DOHH2 (cell line): Measurements from ENCODE around the gene TDRKH.

Experiments used
- CTCF ChIP-seq: fragments of 200-600 bp; sonication (generic); IDR thresholded peaks from one replicate; pipeline ENCODE4 v1.5.1; 2014; ENCODE audit warnings: antibody characterized with exemption, mild to moderate bottlenecking, low read depth, low read length; ENCODE audit not compliant: poor library complexity, severe bottlenecking
- EZH2phosphoT487 ChIP-seq: fragments of 200-600 bp; sonication (generic); IDR thresholded peaks from 2 replicates; pipeline ENCODE4 v1.6.1; 2017; ENCODE audit warnings: borderline replicate concordance, mild to moderate bottlenecking, antibody characterized with exemption, low read length, moderate library complexity, mixed read lengths

GRCh38 chr1:151805066-151805820, 14.9 kb upstream of the TDRKH start, which contains the start of gene LINGO4:
- no peak for TF ChIP-seq CTCF
- no peak for TF ChIP-seq EZH2phosphoT487
